Stomach (tissue), 9 donors: ENCODE results near the gene SOWAHC. TPM values are rescaled to one million over a fixed set of nuclear protein-coding genes. Genes with fewer than 3 reads are reported as not detected.
"Not testable (repeated sequence)": the region's sequence is repeated elsewhere in the genome, so short reads cannot be mapped to it uniquely, and the experiment has no call there.

Experiments
- DNase-seq, 2 donors: peaks; one replicate each; pipeline versions ENCODE4 v3.0.0 to v3.0.0-alpha.2; 2013 to 2019
- H3K27ac ChIP-seq, 5 donors: fragments of 200-600 bp in 4 of 5; sonication (generic) in 4 of 5; one replicate each; pipeline ENCODE4 v1.5.1; 2013 to 2019; ENCODE audit warnings: mild to moderate bottlenecking in 1 of 5, moderate library complexity in 1 of 5
- H3K27me3 ChIP-seq, 3 donors: fragments of 200-600 bp; sonication (generic); one replicate each; pipeline ENCODE4 v1.5.1; 2017 to 2019; ENCODE audit warnings: mixed run types in 1 of 3
- H3K36me3 ChIP-seq, 4 donors: fragments of 200-600 bp; sonication (generic); 1 replicate in 3 of 4; 2 replicates in 1 of 4; pipeline ENCODE4 v1.5.1; 2016 to 2019
- H3K4me1 ChIP-seq, 4 donors: fragments of 200-600 bp; sonication (generic); one replicate each; pipeline ENCODE4 v1.5.1; 2016 to 2019
- H3K4me3 ChIP-seq, 4 donors: fragments of 200-600 bp; sonication (generic) in 3 of 4; one replicate each; pipeline ENCODE4 v1.5.1; 2016 to 2019; ENCODE audit warnings: mild to moderate bottlenecking in 1 of 4
- H3K9me3 ChIP-seq, 4 donors: fragments of 200-600 bp; sonication (generic); one replicate each; pipeline ENCODE4 v1.5.1; 2016 to 2019
- EP300 ChIP-seq: sonication (generic); formaldehyde crosslinking; IDR thresholded peaks from one replicate; pipeline ENCODE4 v1.6.1; 2017; ENCODE audit warnings: antibody characterized with exemption
- POLR2A ChIP-seq, 4 donors: fragments of 450-650 bp; IDR thresholded peaks; one replicate each; pipeline ENCODE4 v1.6.1; 2016; ENCODE audit warnings: antibody characterized with exemption in 4 of 4, control low read depth in 2 of 4, mild to moderate bottlenecking in 1 of 4, moderate library complexity in 1 of 4
- POLR2AphosphoS5 ChIP-seq, 3 donors: sonication (generic); formaldehyde crosslinking; IDR thresholded peaks; one replicate each; pipeline ENCODE4 v1.6.1; 2016; ENCODE audit warnings: antibody characterized with exemption in 3 of 3
- WGBS, 5 donors: extraction: QIAGEN DNeasy Blood & Tissue Kit in 3 of 5; methylation state at CpG; one replicate each; pipeline versions ENCODE4 v1.1.5 to v1.1.7; 2013 to 2018; 5-methylcytosine and 5-hydroxymethylcytosine counted together
- intact Hi-C: fragments of 100-400 bp; cut with DNase I; formaldehyde crosslinking; loops from one replicate; pipeline ENCODE4 v1.15.1; 2023; ENCODE audit warnings: low total_unique reads
- polyA plus RNA-seq, 3 donors: library from polyadenylated mRNA; stranded (reverse); fragments of 200-250 nt; gene quantifications; one replicate each; pipeline ENCODE4 v1.2.3, GENCODE V29; 2013
- total RNA-seq, 5 donors: library from RNA; depleted of rRNA; stranded (reverse); fragments of >200 nt; gene quantifications; one replicate each; pipeline versions ENCODE4 v1.1.0 to v1.2.3, GENCODE V29; 2014 to 2016
- TF ChIP-seq, protein P1 (sequence below), 7 experiments: fragments of 450-650 bp in 4 of 7; fragments of 200-600 bp in 3 of 7; sonication (generic) in 3 of 7; IDR thresholded peaks; one replicate each; pipeline ENCODE4 v1.5.1; 2016 to 2019; ENCODE audit warnings: antibody characterized with exemption in 7 of 7, control low read depth in 2 of 7, mild to moderate bottlenecking in 1 of 7
- donor health status: healthy with polysubstance abuse.
- donor health status: Bipolar disorder and iron deficiency.
- donor health status: healthy.

SOWAHC gene
- total and polyA plus RNA-seq, 8 donors: 3.3 to 93.9 (median 9.2) TPM

DNA sequence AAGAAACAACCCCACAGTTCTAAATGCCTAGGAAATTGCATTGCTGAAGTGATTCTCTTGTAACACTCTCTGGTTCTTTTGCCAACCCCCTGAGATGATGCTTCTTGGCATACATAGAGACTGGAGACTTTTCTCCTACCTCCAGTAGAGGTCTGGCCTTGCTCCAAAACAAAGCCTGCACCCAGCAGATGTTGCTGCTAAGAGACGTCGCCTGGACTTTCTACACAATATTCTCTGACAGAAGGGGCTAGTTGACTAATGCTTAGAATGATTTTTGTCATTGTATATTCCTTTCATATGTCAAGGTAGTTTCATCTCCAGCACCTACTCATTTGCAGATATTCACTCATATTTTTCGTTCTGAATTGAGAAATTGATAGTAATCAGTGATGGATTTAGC lies 24.6 kb downstream of the SOWAHC start:
- Histone ChIP-seq H3K36me3 (no peaks in the 10 kb centered on the region), H3K4me3 (no peak overlapping the region), H3K27me3 (no peaks in the 10 kb centered on the region), H3K27ac (no peak overlapping the region), H3K4me1 (peaks cover 0 to 6% (median 2%) of the 10 kb centered on the region in 4 donors), H3K9me3 (no peaks in the 10 kb centered on the region)
- peak in 1 of 2 donors; percentile 53 for DNase-seq
- WGBS, 5 donors: 26 to 64% (median 30%) methylated on average over 3 of the region's 3 CpGs
- intact Hi-C loops: no loop called here
- TF ChIP-seq, protein P1, sequence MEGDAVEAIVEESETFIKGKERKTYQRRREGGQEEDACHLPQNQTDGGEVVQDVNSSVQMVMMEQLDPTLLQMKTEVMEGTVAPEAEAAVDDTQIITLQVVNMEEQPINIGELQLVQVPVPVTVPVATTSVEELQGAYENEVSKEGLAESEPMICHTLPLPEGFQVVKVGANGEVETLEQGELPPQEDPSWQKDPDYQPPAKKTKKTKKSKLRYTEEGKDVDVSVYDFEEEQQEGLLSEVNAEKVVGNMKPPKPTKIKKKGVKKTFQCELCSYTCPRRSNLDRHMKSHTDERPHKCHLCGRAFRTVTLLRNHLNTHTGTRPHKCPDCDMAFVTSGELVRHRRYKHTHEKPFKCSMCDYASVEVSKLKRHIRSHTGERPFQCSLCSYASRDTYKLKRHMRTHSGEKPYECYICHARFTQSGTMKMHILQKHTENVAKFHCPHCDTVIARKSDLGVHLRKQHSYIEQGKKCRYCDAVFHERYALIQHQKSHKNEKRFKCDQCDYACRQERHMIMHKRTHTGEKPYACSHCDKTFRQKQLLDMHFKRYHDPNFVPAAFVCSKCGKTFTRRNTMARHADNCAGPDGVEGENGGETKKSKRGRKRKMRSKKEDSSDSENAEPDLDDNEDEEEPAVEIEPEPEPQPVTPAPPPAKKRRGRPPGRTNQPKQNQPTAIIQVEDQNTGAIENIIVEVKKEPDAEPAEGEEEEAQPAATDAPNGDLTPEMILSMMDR (IDR thresholded peaks at IDR 0.05): no peak
- TF ChIP-seq POLR2AphosphoS5 (IDR thresholded peaks at IDR 0.05) (no peak), EP300 (no peak), POLR2A (IDR thresholded peaks at IDR 0.05) (no peak)

DNA sequence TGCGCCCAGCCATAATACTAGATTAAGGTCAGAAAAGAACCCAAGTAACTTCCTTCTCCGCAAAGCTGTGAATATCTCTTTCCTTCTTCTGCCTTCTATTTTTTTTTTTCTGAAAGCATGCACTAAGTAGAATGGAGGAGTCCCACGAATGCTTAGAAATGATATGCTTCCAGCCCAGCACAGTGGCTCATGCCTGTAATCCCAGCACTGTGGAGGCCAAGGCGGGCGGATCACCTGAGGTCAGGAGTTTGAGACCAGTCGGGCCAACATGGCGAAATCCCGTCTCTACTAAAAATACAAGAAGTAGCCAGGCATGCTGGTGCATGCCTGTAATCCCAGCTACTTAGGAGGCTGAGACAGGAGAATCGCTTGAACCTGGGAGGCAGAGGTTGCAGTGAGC lies 25.8 kb downstream of the SOWAHC start:
- H3K27me3 ChIP-seq, H3K9me3 ChIP-seq, H3K4me3 ChIP-seq, H3K27ac ChIP-seq, intact Hi-C loops, DNase-seq, H3K36me3 ChIP-seq: not testable (repeated sequence)
- H3K4me1 ChIP-seq: peaks cover 6 to 18% (median 10%) of the 10 kb centered on the region in 4 donors
- 89 to 97% (median 95%) methylated on average over 9 of the region's 9 CpGs for WGBS, 5 donors

DNA sequence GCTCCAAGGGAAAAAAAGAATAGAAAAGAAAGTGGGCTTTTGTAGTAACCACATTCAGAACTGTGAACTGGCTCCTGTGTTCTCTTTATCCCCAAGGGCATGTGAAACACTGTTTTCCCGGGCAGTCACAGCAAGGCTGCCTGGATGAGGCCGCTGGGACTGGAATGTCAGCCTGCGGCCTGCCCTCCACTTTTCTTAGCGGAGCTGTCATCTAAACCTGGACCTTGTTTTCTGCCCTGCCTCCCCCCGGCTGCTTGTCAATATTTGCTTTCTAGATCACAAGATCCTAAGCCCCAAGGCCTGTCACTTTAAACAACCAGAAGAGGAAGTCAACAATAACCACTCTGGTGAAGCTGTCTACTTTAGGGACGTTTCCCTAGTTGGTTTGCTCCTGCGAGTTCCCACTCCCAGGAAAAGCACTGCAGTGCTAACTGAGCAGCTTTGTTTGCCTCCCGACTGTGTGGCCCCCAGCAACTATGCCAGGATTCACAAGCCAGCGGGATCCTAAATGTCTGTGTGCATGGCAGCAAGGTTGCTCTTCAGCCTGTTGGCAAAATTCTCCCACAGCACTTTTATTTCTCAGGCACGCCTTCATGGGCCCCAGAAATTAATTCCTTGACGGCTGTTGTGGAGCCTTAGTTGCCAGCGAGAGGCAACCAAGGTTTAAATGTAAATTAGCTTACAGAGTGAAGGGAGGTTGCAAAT lies 30.6 kb downstream of the SOWAHC start:
- H3K27ac ChIP-seq: peak overlapping the region; percentile 60 to 75 (median 70)
- no peak overlapping the region for H3K4me3 ChIP-seq
- 32 to 37% (median 36%) methylated on average over 12 of the region's 12 CpGs for WGBS, 5 donors
- TF ChIP-seq EP300 (no peak), POLR2AphosphoS5 (IDR thresholded peaks at IDR 0.05) (peak in 1 of 3 donors; percentile 10)
- peak; percentile 50 to 76 for DNase-seq
- no peaks in the 10 kb centered on the region for H3K9me3 ChIP-seq
- H3K27me3 ChIP-seq: no peaks in the 10 kb centered on the region
- intact Hi-C loops: no loop called here
- peaks cover 6 to 19% (median 12%) of the 10 kb centered on the region in 4 donors for H3K4me1 ChIP-seq
- H3K36me3 ChIP-seq: no peaks in the 10 kb centered on the region

DNA sequence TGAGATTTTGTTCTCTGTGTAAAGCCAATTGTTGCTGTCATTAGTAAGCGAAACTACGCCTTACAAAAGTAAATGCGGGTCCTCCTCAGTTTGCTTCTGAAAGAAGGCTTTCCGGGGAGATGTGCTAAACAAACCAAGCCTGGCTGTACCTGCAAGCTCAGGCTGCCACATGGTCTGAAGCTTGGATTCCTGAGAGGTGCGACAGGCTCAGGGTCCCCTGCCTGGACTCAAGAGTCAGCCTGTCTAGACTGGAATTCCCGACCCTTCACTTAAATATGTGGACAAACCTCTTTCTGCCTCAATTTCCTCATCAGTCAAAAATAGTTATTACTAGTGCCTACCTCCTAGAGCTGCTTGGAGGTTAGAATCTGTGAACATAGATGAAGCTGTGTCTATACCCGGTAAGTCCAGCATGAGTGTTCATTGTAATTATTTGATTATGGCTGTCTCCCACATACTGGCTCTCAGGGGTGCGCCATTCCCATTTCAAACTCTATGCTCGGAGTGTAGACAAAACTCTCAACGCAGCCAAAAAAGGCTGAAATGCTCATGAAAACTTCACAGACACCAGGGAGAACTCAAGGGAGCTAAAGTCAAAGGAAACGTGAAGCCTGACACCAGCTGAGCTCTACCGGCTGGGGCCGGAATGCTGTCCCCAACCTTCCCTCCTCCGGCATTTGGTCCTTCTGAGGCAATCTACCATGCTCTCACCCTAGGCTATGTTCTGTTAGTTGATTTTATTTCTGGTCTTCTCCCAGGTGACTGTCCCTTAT lies 31.4 kb downstream of the SOWAHC start:
- peak overlapping the region in 3 of 5 donors; percentile 64 to 75 (median 70) for H3K27ac ChIP-seq
- 89 to 94% (median 91%) methylated on average over 13 to 14 of the region's 14 CpGs for WGBS, 5 donors
- H3K27me3 ChIP-seq: no peaks in the 10 kb centered on the region
- H3K9me3 ChIP-seq: no peaks in the 10 kb centered on the region
- H3K4me1 ChIP-seq: peaks cover 6 to 19% (median 12%) of the 10 kb centered on the region in 4 donors
- intact Hi-C loops: no loop called here
- DNase-seq: no peak
- no peaks in the 10 kb centered on the region for H3K36me3 ChIP-seq
- TF ChIP-seq, protein P1 (IDR thresholded peaks at IDR 0.05): no peak
- TF ChIP-seq EP300: no peak
- TF ChIP-seq POLR2A (IDR thresholded peaks at IDR 0.05): no peak
- no peak for TF ChIP-seq POLR2AphosphoS5 (IDR thresholded peaks at IDR 0.05)
- H3K4me3 ChIP-seq: no peak overlapping the region

DNA sequence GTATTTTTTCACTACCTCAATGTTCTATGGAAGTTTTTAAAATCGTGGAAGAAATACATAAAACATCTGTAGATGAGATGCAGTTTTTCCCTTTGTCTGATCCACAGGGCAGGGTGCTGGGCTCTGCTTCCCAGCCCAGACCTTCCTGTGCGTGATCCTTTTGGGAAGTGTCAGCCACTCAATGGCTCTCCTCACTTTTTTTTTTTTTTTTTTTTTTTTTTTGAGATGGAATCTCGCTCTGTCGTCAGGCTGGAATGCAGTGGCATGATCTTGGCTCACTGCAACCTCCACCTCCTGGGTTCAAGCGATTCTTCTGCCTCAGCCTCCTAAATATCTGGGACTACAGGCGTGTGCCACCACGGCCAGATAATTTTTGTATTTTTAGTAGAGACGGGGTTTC lies 32.8 kb downstream of the SOWAHC start:
- TF ChIP-seq, protein P1 (IDR thresholded peaks at IDR 0.05): no peak
- TF ChIP-seq EP300 (no peak), POLR2A (IDR thresholded peaks at IDR 0.05) (no peak), POLR2AphosphoS5 (IDR thresholded peaks at IDR 0.05) (no peak)
- Histone ChIP-seq H3K4me3 (no peak overlapping the region), H3K36me3 (no peaks in the 10 kb centered on the region), H3K27ac (no peak overlapping the region), H3K27me3 (no peaks in the 10 kb centered on the region), H3K4me1 (peaks cover 6 to 19% (median 12%) of the 10 kb centered on the region in 4 donors), H3K9me3 (no peaks in the 10 kb centered on the region)
- WGBS, 5 donors: 74 to 97% (median 94%) methylated on average over 8 of the region's 8 CpGs
- intact Hi-C loops: no loop called here
- no peak for DNase-seq
